ENCODE data around the gene DNAI7.
A peak's percentile ranks its signal among the peaks of the same experiment; 100 is the strongest.

The DNAI7 gene

GRCh38 chr12:25186038-25186787, 8.7 kb downstream of the DNAI7 start:
- DNase-seq (ENCODE audit: low spot score) (no peak), FAIRE-seq (no peak)

- FAIRE-seq (no peak), DNase-seq (ENCODE audit: low spot score) (no peak)
Observed at GRCh38 chr12:25184132-25184531, 10.8 kb downstream of the DNAI7 start.

DNA sequence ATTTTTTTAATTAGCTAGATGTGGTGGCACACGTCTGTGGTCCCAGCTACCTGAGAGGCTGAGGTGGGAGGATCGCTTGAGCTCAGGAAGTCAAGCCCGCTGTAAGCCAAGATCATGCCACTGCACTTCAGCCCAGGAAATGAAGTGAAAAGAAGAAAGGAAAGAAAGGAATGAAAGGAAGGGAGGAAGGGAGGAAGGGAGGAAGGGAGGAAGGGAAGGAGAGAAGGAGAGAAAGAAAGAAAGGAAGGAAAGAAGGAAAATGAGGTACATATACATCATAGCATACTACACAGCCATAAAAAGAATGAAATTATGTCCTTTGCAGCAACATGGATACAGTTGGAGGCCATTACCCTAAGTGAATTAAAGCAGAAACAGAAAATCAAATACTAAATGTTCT, 12.2 kb downstream of the DNAI7 start:
- FAIRE-seq = peak; percentile 37
- DNase-seq (ENCODE audit: low spot score) = no peak

GRCh38 chr12:25162866-25163265, 32.1 kb downstream of the DNAI7 start:
- DNase-seq (ENCODE audit: low spot score) (no peak), FAIRE-seq (no peak)

DNA sequence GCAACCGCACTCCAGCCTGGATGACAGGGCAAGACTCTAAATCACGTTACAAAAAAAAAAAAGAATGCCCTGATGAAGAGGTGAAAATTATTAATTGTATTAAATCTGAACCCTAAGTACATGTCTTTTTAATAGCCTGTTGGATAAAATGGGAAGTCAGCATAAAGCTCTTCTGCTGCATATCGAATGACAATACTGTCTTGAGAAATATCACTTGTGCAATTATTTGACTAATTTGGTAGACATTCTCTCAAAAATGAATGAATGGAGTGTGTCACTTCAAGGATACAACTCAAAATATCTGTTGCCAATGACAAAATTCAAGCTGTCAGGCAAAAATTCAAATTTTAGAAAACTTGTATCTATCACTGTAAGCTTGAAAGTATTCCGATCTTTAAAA, 38.9 kb downstream of the DNAI7 start:
- FAIRE-seq (no peak), DNase-seq (ENCODE audit: low spot score) (no peak)

- DNase-seq (ENCODE audit: low spot score) (peak; percentile 28), FAIRE-seq (no peak)
Observed at GRCh38 chr12:25155022-25155576, 39.9 kb downstream of the DNAI7 start.

- no peak for DNase-seq (ENCODE audit: low spot score)
- FAIRE-seq = no peak
Observed at GRCh38 chr12:25152055-25152454, 42.9 kb downstream of the DNAI7 start.

- DNase-seq (ENCODE audit: low spot score) (peak; percentile 82), FAIRE-seq (peak; percentile 88)
Observed at GRCh38 chr12:25151476-25151875, 43.5 kb downstream of the DNAI7 start.

DNA sequence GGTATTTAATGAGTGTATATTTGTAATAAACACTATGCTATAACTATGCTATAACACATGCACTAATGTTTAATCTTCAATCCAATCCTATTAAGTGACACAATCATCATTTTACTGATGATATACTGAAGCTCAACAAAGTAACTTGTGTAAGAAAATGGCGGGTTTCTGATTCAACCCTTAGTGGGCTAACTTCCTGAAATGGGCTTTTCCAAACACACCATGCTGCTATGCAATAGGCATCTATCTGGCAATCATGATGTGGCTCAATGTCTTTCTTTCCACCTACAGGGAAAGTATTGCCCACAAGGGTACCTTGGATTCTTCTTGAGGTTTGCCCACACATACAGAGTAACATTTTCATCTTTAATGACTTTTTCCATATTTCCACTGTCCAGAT, 48.3 kb downstream of the DNAI7 start:
- DNase-seq (ENCODE audit: low spot score) (no peak), FAIRE-seq (no peak)

GRCh38 chr12:25135531-25136154, 59.3 kb downstream of the DNAI7 start:
- FAIRE-seq (no peak), DNase-seq (ENCODE audit: low spot score) (no peak)

DNA sequence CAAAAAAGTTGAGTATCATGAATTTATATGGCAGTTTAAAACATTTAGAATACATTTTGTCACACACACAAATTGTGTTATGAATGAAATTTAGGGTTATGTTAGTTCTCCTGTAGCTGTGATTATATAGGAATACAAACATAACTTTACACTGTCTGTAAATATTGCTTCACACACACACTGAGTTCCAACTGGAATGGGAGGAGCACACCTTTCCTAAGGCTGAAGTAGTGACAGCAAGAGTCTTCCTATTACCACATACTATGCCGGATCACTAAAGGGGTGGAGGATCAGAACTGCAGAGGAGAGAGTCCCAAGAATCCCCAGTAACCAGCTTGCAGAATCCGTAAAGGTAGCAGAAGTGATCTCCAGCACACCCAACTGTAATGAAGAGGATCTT, 63.7 kb downstream of the DNAI7 start:
- no peak for DNase-seq (ENCODE audit: low spot score)
- no peak for FAIRE-seq

DNA sequence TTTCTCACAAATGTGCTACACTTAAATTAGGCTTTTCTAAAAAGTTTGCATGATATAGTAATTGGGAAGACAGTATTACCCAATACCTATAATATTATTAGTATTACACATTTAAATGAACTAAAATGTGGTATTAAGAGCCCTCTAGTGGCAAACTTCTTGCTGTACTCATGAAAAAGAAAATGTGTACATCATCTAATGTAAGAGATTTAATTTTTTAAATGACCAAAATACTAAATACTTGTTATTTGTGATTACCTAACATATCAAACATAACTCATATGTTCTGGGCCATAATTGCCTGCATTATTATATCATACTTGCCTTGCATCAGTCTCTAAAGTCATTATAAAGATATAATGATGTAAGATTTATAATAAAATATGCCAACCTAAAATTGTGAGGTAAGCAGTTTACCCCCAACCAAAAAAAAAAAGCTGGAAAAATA, 64.2 kb downstream of the DNAI7 start:
- FAIRE-seq (no peak), DNase-seq (ENCODE audit: low spot score) (peak; percentile 23)

GRCh38 chr12:25126746-25127145, 68.2 kb downstream of the DNAI7 start:
- no peak for FAIRE-seq
- DNase-seq (ENCODE audit: low spot score) = no peak

DNA sequence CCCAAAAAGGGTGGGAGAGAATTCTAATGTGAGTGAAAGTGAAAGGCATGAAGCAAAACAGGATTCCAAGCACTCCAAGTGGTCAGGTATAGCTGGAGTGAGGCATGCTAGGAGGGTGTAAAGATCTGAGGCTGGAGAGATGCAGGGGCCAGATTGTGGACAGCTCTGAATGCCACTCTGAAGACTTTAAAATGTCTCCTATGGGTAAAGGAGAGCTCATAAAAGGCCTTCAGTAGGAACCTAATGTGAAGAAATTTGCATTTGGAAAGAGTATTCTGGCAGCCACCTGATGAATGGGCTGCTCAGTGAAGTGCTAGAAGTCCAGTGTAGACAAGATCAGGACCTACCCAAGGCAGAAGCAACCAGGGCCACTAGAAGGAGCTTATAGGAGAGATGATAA, 68.9 kb downstream of the DNAI7 start:
- DNase-seq (ENCODE audit: low spot score) = no peak
- no peak for FAIRE-seq

DNA sequence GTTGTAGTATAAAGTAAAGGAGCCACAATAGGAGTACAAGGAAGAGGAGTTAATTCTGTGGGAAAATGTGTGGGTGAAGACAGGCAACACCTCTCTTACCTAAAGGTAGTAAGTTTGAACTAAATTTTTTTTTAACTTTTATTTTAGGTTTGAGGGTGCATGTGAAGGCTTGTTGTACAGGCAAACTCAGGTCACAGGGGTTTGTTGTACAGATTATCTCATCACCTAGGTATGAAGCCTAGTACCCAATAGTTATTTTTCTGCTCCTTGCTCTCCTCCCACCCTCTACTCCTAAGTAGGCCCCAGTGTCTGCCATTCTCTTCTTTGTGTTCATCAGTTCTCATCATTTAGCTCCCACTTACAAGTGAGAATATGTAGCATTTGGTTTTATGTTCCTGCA, 70.5 kb downstream of the DNAI7 start:
- DNase-seq (ENCODE audit: low spot score) (no peak), FAIRE-seq (no peak)

GRCh38 chr12:25123126-25123525, 71.8 kb downstream of the DNAI7 start:
- FAIRE-seq (no peak), DNase-seq (ENCODE audit: low spot score) (peak; percentile 31)

DNA sequence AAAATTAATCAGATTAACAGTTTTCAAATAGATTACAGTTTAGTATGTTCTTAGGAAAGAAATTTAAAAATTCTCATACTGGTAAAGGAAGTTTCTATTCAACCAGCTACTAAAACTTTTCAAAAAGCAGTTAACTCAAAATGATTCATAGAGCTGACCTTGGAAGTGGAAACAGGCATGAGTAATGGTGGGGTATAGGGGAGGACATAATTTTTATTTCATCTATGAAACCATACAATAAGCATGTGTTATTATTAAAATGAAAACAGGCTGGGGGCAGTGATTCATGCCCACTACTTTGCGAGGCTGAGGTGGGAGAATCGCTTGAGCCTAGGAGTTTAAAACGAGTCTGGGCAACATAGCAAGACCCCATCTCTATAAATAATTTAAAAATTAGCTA, 73.0 kb downstream of the DNAI7 start:
- no peak for FAIRE-seq

GRCh38 chr12:25121110-25121509, 73.8 kb downstream of the DNAI7 start:
- no peak for FAIRE-seq
- DNase-seq (ENCODE audit: low spot score) = no peak

More for the DNA sequence above, 73.0 kb downstream of the DNAI7 start:
- no peak for DNase-seq (ENCODE audit: low spot score)

GRCh38 chr12:25119020-25119419, 75.9 kb downstream of the DNAI7 start:
- no peak for DNase-seq (ENCODE audit: low spot score)
- no peak for FAIRE-seq

DNA sequence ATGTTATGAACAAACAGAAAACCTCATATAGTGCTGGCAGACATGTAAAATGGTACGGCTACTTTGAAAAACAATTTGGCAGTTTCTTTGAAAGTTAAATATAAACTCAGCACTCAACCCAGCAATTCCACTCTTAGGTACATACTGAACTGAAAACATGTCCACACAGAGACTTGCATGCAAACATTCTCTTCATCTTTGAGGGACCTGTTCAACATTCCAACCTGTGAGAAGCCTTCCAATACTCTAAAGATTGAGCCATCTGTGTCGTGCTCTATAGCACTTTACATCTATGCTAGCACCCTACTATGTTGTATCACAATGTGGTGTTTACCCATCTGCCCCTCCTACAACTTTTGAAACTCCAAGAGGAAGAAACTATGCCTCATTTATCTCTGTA, 79.3 kb downstream of the DNAI7 start:
- FAIRE-seq (no peak), DNase-seq (ENCODE audit: low spot score) (no peak)

- DNase-seq (ENCODE audit: low spot score) (no peak), FAIRE-seq (no peak)
Observed at GRCh38 chr12:25113651-25114050, 81.3 kb downstream of the DNAI7 start.

DNA sequence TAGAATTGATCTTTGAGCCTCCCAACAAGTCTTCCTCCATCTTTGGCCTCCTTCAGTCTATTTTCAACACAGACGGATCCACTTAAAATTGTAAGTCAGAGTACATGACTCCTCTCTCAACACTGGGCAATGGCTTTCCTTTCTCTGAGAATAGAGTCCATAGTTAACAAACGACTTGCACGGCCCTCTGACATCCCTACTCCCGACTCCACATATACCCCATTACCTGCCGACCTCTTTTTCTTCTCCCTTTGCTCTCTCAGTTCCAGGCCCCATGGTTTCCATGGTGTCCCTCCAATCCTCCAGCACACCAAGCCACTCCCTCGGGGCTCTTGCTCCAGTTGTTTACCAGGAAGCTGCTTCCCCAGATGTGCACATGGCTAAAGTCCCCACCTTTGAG, 84.7 kb downstream of the DNAI7 start:
- FAIRE-seq (no peak), DNase-seq (ENCODE audit: low spot score) (no peak)

DNA sequence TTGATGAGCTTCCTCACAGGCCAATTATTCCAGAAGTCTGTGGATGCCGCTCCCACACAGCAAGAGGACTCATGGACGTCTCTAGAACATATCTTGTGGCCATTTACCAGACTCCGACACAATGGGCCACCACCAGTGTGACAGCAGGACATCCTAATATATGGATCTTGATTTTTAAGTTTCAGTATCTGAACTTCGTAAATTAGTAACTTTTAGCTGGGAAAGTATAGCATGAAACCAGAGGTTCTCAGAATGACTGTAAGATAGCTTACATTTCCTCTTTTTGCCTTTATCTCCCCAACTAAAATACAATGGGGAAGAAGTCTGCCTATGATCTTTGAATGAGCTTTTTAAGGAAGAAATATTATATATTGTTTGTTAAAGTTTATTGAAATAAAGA, 87.0 kb downstream of the DNAI7 start:
- FAIRE-seq (no peak), DNase-seq (ENCODE audit: low spot score) (no peak)

Measured in urothelium cell line (cell line).